Smooth muscle cell (in vitro differentiated cells): ENCODE measurements around the gene KCNH2. TPM values are rescaled to one million over a fixed set of nuclear protein-coding genes. Genes with fewer than 3 reads are reported as not detected.
A peak's percentile ranks its signal among the peaks of the same experiment; 100 is the strongest.

Source experiments
- DNase-seq: peaks from one replicate; lab custom pipeline; 2025; ENCODE audit not compliant: unreplicated experiment; lab: John Stamatoyannopoulos, UW
- H2AFZ ChIP-seq: fragments of 200-600 bp; sonication (generic); 2 replicates; pipeline ENCODE4 v1.6.0; 2016; ENCODE audit warnings: antibody characterized with exemption, low read depth, mild to moderate bottlenecking
- H3F3A ChIP-seq: fragments of 200-600 bp; sonication (generic); 2 replicates; pipeline ENCODE4 v1.6.0; 2017; ENCODE audit warnings: antibody characterized with exemption, low read depth
- H3K27ac ChIP-seq: fragments of 200-600 bp; sonication (generic); 2 replicates; pipeline ENCODE4 v1.5.1; 2016; ENCODE audit warnings: low read depth, mild to moderate bottlenecking
- H3K27me3 ChIP-seq: fragments of 200-600 bp; sonication (generic); 2 replicates; pipeline ENCODE4 v1.6.1; 2016; ENCODE audit warnings: low read depth, mild to moderate bottlenecking
- H3K36me3 ChIP-seq: fragments of 200-600 bp; sonication (generic); 2 replicates; pipeline ENCODE4 v1.5.1; 2016; ENCODE audit warnings: low read depth
- H3K4me1 ChIP-seq: fragments of 200-600 bp; sonication (generic); 2 replicates; pipeline ENCODE4 v1.5.1; 2016; ENCODE audit warnings: low read depth
- H3K4me2 ChIP-seq: fragments of 200-600 bp; sonication (generic); 2 replicates; pipeline ENCODE4 v1.6.0; 2016; ENCODE audit warnings: mild to moderate bottlenecking
- H3K4me3 ChIP-seq: fragments of 200-600 bp; sonication (generic); 2 replicates; pipeline ENCODE4 v1.5.1; 2016; ENCODE audit warnings: mild to moderate bottlenecking
- H3K79me2 ChIP-seq: fragments of 200-600 bp; sonication (generic); 2 replicates; pipeline ENCODE4 v1.6.0; 2016; ENCODE audit warnings: low read depth, mild to moderate bottlenecking
- H3K9ac ChIP-seq: fragments of 200-600 bp; sonication (generic); 2 replicates; pipeline ENCODE4 v1.6.0; 2016; ENCODE audit warnings: low read depth
- H3K9me3 ChIP-seq: fragments of 200-600 bp; sonication (generic); replicated peaks from 2 replicates; pipeline ENCODE4 v1.5.1; 2016; ENCODE audit warnings: low read depth
- H4K20me1 ChIP-seq: fragments of 200-600 bp; sonication (generic); 2 replicates; pipeline ENCODE4 v1.6.0; 2016; ENCODE audit warnings: low read depth
- WGBS: methylation state at CpG from one replicate; pipeline ENCODE4 v1.1.7; 2016; ENCODE audit warnings: low lambda C conversion rate; 5-methylcytosine and 5-hydroxymethylcytosine counted together
- polyA plus RNA-seq: library from polyadenylated mRNA; unstranded; fragments of >200 nt; fragmentation: Nextera tagmentation; extraction: Ambion mirVana; gene quantifications from 2 replicates; pipeline ENCODE4 v1.2.1, GENCODE V29; 2016
- total RNA-seq: library from RNA; depleted of rRNA; stranded (reverse); fragments of >200 nt; gene quantifications from 2 replicates; pipeline ENCODE4 v1.2.3, GENCODE V29; 2014
- TF ChIP-seq, protein P1 (sequence below): fragments of 200-600 bp; sonication (generic); IDR thresholded peaks from 2 replicates; pipeline ENCODE4 v1.5.1; 2017; ENCODE audit warnings: borderline replicate concordance, mild to moderate bottlenecking, antibody characterized with exemption; ENCODE audit not compliant: insufficient read depth, poor library complexity, severe bottlenecking

The KCNH2 gene
- total and polyA plus RNA-seq, 2 experiments from 2014 or later, result 12.9 to 37.7 TPM

DNA sequence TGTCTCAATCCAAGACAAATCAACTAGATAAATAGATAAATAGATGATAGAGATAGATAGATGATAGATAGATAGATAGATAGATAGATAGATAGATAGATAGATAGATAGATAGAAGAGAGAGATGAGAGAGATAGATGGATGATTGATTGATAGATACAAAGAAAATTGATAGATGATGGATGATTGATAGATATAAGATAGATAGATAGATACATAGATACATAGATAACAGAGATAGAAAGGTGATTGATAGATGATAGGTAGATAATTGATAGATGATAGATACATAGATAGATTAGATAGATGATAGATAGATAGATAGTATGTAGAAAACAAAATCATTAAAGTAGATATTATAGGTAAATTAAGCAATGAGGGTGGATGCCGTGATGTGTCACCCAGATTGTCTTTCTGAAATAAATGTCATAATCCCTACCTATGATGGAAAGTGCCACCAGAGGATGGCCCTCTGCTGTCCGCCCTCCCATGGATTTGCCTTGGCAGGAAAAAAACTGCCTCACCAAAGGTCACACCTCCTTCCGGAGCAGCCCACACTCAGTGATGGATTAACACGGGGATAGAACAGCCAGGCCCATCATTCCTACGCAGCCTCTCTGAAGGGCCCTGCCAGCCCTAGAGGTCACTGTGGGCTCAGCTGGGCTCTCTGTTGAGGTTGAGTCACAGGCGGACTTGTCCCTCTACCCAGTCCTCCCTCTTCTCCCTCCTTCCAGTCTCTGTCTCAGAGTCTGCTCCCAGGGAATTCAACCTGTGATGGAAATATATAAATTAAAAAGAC lies 50.8 kb downstream of the KCNH2 start:
- no peak for DNase-seq
- no peaks in the 10 kb centered on the region for H3K9me3 ChIP-seq
- no peaks in the 10 kb centered on the region for H3K4me1 ChIP-seq
- TF ChIP-seq, protein P1, sequence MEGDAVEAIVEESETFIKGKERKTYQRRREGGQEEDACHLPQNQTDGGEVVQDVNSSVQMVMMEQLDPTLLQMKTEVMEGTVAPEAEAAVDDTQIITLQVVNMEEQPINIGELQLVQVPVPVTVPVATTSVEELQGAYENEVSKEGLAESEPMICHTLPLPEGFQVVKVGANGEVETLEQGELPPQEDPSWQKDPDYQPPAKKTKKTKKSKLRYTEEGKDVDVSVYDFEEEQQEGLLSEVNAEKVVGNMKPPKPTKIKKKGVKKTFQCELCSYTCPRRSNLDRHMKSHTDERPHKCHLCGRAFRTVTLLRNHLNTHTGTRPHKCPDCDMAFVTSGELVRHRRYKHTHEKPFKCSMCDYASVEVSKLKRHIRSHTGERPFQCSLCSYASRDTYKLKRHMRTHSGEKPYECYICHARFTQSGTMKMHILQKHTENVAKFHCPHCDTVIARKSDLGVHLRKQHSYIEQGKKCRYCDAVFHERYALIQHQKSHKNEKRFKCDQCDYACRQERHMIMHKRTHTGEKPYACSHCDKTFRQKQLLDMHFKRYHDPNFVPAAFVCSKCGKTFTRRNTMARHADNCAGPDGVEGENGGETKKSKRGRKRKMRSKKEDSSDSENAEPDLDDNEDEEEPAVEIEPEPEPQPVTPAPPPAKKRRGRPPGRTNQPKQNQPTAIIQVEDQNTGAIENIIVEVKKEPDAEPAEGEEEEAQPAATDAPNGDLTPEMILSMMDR, result no peak
- peak overlapping the region; percentile 47 for H3K4me2 ChIP-seq
- no peak overlapping the region for H3K9ac ChIP-seq
- no peak overlapping the region for H3K4me3 ChIP-seq
- no peaks in the 10 kb centered on the region for H3F3A ChIP-seq
- H3K27ac ChIP-seq, result no peak overlapping the region
- no peaks in the 10 kb centered on the region for H4K20me1 ChIP-seq
- H3K27me3 ChIP-seq, result no peaks in the 10 kb centered on the region
- H3K36me3 ChIP-seq, result no peaks in the 10 kb centered on the region
- H2AFZ ChIP-seq, result no peak overlapping the region
- H3K79me2 ChIP-seq, result no peaks in the 10 kb centered on the region
- WGBS, result 38% methylated on average over 6 of the region's 6 CpGs

DNA sequence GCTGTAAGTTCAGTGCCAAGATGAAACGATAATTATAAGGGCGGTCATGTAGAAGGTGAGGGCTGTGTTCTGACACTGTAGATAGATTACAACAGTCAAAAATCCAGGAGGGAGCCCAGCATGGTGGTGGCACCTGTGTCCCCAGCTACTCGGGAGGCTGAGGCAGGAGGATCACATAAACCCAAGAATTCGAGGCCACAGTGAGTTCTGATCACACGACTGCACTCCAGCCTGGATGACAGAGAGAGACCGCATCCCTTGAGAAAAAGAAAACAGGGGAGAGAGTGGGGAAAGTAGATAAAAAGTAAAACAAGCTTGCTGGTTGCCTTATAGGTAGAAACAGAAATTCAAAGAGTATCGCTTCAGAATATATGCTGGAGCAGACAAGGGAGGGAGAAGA lies 52.1 kb downstream of the KCNH2 start:
- Histone ChIP-seq H3K79me2 (no peaks in the 10 kb centered on the region), H3K4me1 (no peaks in the 10 kb centered on the region), H3K4me3 (no peak overlapping the region), H4K20me1 (no peaks in the 10 kb centered on the region), H2AFZ (no peak overlapping the region), H3F3A (no peaks in the 10 kb centered on the region), H3K36me3 (no peaks in the 10 kb centered on the region), H3K27ac (no peak overlapping the region), H3K4me2 (no peak overlapping the region), H3K27me3 (no peaks in the 10 kb centered on the region), H3K9me3 (no peaks in the 10 kb centered on the region), H3K9ac (no peak overlapping the region)
- TF ChIP-seq, protein P1, result no peak
- no peak for DNase-seq
- 92% methylated on average over 7 of the region's 7 CpGs for WGBS

DNA sequence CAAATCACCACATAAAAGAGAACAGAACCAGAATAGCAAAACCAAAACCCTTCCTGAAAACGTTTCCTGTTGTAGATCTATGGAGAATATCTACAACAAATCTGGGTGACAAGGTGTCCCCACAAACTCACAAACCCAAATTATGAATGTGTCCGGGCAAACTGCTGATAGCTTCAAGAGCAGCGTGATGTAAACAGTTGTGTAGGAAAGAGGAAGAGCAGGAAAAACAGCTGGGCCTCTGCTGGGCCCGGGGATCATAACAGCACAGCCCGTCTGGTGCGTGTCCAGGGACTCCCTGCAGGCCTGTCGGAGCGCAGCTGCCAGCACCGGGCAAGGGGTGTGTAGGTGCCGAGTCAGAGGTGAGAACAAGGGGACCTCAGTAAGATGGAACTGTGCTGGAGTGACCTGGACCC lies 53.7 kb downstream of the KCNH2 start:
- Histone ChIP-seq H3K9me3 (no peaks in the 10 kb centered on the region), H3F3A (no peaks in the 10 kb centered on the region), H3K27me3 (no peaks in the 10 kb centered on the region), H3K4me3 (no peak overlapping the region), H3K4me1 (no peaks in the 10 kb centered on the region), H4K20me1 (no peaks in the 10 kb centered on the region), H3K36me3 (no peaks in the 10 kb centered on the region), H3K9ac (no peak overlapping the region), H3K27ac (no peak overlapping the region), H3K79me2 (no peaks in the 10 kb centered on the region), H2AFZ (no peak overlapping the region), H3K4me2 (no peak overlapping the region)
- TF ChIP-seq, protein P1, result no peak
- DNase-seq, result no peak
- WGBS, result 66% methylated on average over 10 of the region's 10 CpGs

DNA sequence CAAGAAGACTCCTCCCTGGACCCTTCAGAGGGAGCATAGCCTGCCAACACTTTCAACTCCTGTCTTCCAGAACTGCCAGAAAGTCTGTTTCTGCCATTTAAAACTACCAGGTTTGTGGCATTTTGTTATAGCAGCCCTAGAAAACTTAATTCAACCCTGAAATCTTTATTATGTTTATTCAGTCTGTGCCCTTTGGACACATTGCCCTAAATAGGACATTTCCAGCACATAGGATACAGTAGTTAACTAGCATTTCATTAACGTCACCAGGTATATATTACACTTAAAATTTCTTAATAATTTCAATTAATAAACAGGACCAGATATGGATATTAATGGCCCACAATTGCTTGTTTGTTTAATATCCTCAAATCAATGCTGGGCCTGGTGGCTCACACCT lies 54.3 kb downstream of the KCNH2 start:
- H2AFZ ChIP-seq, result no peak overlapping the region
- WGBS, result 90% methylated on average over 1 of the region's 1 CpG
- no peak overlapping the region for H3K4me3 ChIP-seq
- H3K4me1 ChIP-seq, result no peaks in the 10 kb centered on the region
- H3K4me2 ChIP-seq, result no peak overlapping the region
- no peaks in the 10 kb centered on the region for H3K36me3 ChIP-seq
- no peak overlapping the region for H3K27ac ChIP-seq
- no peak overlapping the region for H3K9ac ChIP-seq
- TF ChIP-seq, protein P1, result no peak
- DNase-seq, result no peak
- no peaks in the 10 kb centered on the region for H3K79me2 ChIP-seq
- H3K27me3 ChIP-seq, result peaks cover 5% of the 10 kb centered on the region
- H3K9me3 ChIP-seq, result no peaks in the 10 kb centered on the region
- H3F3A ChIP-seq, result no peaks in the 10 kb centered on the region
- H4K20me1 ChIP-seq, result no peaks in the 10 kb centered on the region
